Activated gamma-delta T cell treated with Interleukin-2 at 50 U/mL for 16 hours (primary cell): ENCODE data around the gene CMIP.

Experiments used
- DNase-seq: peaks from one replicate; pipeline ENCODE4 v3.0.0-alpha.2; 2020

The CMIP gene

GRCh38 chr16:81592353-81592866 is 147.8 kb downstream of the CMIP start:
- DNase-seq: no peak

- DNase-seq: no peak
These were observed 148.9 kb downstream of the CMIP start for GRCh38 chr16:81593481-81593880.

- no peak for DNase-seq
These were observed 151.2 kb downstream of the CMIP start for GRCh38 chr16:81595629-81596292.

GRCh38 chr16:81597079-81597658 is 152.6 kb downstream of the CMIP start:
- DNase-seq: no peak

- DNase-seq: no peak
These were observed 153.5 kb downstream of the CMIP start for GRCh38 chr16:81598083-81598482.

GRCh38 chr16:81599034-81599744 is 154.6 kb downstream of the CMIP start:
- DNase-seq: no peak

GRCh38 chr16:81600275-81600674 is 155.7 kb downstream of the CMIP start:
- DNase-seq: no peak

GRCh38 chr16:81601008-81601428 is 156.4 kb downstream of the CMIP start:
- no peak for DNase-seq

- no peak for DNase-seq
These were observed 157.1 kb downstream of the CMIP start for GRCh38 chr16:81601601-81602255.

GRCh38 chr16:81602256-81602776 is 157.7 kb downstream of the CMIP start:
- DNase-seq: no peak

GRCh38 chr16:81602792-81603191 is 158.2 kb downstream of the CMIP start:
- DNase-seq: no peak

GRCh38 chr16:81604960-81605383 is 160.4 kb downstream of the CMIP start:
- DNase-seq: no peak

- no peak for DNase-seq
These were observed 161.4 kb downstream of the CMIP start for GRCh38 chr16:81606039-81606438.

GRCh38 chr16:81607006-81607405 is 162.4 kb downstream of the CMIP start:
- DNase-seq: no peak

GRCh38 chr16:81607805-81608522 is 163.4 kb downstream of the CMIP start:
- no peak for DNase-seq

- DNase-seq: no peak
These were observed 164.1 kb downstream of the CMIP start for GRCh38 chr16:81608523-81609209.

- DNase-seq: no peak
These were observed 164.8 kb downstream of the CMIP start for GRCh38 chr16:81609323-81609892.

GRCh38 chr16:81610144-81610842 is 165.7 kb downstream of the CMIP start:
- DNase-seq: no peak

GRCh38 chr16:81610936-81611335 is 166.3 kb downstream of the CMIP start:
- no peak for DNase-seq

GRCh38 chr16:81611721-81612120 is 167.1 kb downstream of the CMIP start:
- DNase-seq: no peak
